H1 (cell line): ENCODE data around the gene XPO1. TPM values are rescaled to one million over a fixed set of nuclear protein-coding genes. Genes with fewer than 3 reads are reported as not detected.

Experiments used
- BACH1 ChIP-seq: IDR thresholded peaks from 2 replicates; pipeline ENCODE4 v1.6.1; 2012; ENCODE audit warnings: low read length, improper control_type of control experiment
- HDAC2 ChIP-seq, 2 experiments: fragments of 300-600 bp in 1 of 2; sonication (generic) in 1 of 2; IDR thresholded peaks; 2 replicates each; pipeline ENCODE4 v1.6.1; 2011 to 2012; ENCODE audit warnings: low read depth in 2 of 2, low read length in 2 of 2, mild to moderate bottlenecking in 2 of 2, moderate library complexity in 2 of 2, borderline replicate concordance in 1 of 2, inconsistent platforms in 1 of 2
- KDM1A ChIP-seq: fragments of 200-600, 300-600 bp; sonication (generic); IDR thresholded peaks from 2 replicates; pipeline ENCODE4 v1.7.1; 2016; ENCODE audit warnings: mild to moderate bottlenecking, low read length, borderline replicate concordance
- NANOG ChIP-seq: IDR thresholded peaks from 2 replicates; pipeline ENCODE4 v1.6.1; 2011; ENCODE audit warnings: low read length, low read depth, mild to moderate bottlenecking, inconsistent platforms; ENCODE audit not compliant: insufficient read depth, poor library complexity, severe bottlenecking
- POLR2AphosphoS5 ChIP-seq: IDR thresholded peaks from 2 replicates; pipeline ENCODE4 v1.6.1; 2011; ENCODE audit warnings: low read depth, low read length
- SP2 ChIP-seq: IDR thresholded peaks from 2 replicates; pipeline ENCODE4 v1.6.1; 2012; ENCODE audit warnings: mild to moderate bottlenecking, low read length, inconsistent platforms
- TBP ChIP-seq: IDR thresholded peaks from 2 replicates; pipeline ENCODE4 v1.6.1; 2011; ENCODE audit warnings: low read depth, low read length, improper control_type of control experiment
- polyA plus RNA-seq, 7 experiments: library from polyadenylated mRNA; depleted of rRNA in 3 of 7; stranded (reverse) in 5 of 7; unstranded in 2 of 7; fragments of >200 nt in 5 of 7; fragments of 200-250 nt in 2 of 7; gene quantifications; 1 replicate in 5 of 7; 2 replicates in 1 of 7; 4 replicates in 1 of 7; pipeline versions ENCODE4 v1.2.1 to v1.2.3, GENCODE V29; 2011 to 2013; ENCODE audit warnings: missing spikeins in 2 of 7, mixed read lengths in 2 of 7
- total RNA-seq: library from RNA; stranded (reverse); fragmentation: NEBNext Ultra II Directional; extraction: Animal tissue kit (Norgen Biotek cat#: 25700); gene quantifications from 2 replicates; pipeline ENCODE4 v1.2.1, GENCODE V29; 2021
- TF ChIP-seq, protein P1 (sequence below): fragments of 300-600 bp; sonication (generic); IDR thresholded peaks from 2 replicates; pipeline ENCODE4 v1.7.1; 2012; ENCODE audit warnings: low read length, moderate library complexity, mild to moderate bottlenecking, inconsistent platforms; ENCODE audit not compliant: insufficient replicate concordance
- TF ChIP-seq, protein P2 (sequence below): IDR thresholded peaks from 2 replicates; pipeline ENCODE4 v1.6.1; 2011; ENCODE audit warnings: low read depth, mild to moderate bottlenecking, low read length; ENCODE audit not compliant: insufficient read depth

Gene XPO1
- total and polyA plus RNA-seq, 2 of the 8 experiments (the other 6 are each of a cell fraction or from before 2014, with no cell fraction given) = 110 to 296 TPM

DNA sequence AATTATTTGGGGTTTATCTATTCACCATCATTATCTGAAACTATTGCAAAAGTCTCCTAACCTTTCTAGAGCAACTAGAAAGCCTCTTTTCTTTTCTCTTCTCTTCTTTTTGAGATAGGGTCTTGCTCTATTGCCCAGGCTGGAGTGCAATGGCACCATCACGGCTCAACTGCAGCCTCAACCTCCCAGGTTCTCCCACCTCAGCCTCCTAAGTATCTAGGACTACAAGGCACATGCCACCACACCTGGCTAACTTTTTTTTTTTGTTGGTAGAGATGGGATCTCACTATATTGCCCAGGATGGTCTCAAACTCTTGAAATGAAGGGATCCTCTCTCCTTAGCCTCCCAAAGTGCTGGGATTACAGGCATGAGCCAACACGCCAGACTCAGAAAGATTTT, 24.5 kb upstream of the XPO1 start (continued):
- TF ChIP-seq, protein P1, sequence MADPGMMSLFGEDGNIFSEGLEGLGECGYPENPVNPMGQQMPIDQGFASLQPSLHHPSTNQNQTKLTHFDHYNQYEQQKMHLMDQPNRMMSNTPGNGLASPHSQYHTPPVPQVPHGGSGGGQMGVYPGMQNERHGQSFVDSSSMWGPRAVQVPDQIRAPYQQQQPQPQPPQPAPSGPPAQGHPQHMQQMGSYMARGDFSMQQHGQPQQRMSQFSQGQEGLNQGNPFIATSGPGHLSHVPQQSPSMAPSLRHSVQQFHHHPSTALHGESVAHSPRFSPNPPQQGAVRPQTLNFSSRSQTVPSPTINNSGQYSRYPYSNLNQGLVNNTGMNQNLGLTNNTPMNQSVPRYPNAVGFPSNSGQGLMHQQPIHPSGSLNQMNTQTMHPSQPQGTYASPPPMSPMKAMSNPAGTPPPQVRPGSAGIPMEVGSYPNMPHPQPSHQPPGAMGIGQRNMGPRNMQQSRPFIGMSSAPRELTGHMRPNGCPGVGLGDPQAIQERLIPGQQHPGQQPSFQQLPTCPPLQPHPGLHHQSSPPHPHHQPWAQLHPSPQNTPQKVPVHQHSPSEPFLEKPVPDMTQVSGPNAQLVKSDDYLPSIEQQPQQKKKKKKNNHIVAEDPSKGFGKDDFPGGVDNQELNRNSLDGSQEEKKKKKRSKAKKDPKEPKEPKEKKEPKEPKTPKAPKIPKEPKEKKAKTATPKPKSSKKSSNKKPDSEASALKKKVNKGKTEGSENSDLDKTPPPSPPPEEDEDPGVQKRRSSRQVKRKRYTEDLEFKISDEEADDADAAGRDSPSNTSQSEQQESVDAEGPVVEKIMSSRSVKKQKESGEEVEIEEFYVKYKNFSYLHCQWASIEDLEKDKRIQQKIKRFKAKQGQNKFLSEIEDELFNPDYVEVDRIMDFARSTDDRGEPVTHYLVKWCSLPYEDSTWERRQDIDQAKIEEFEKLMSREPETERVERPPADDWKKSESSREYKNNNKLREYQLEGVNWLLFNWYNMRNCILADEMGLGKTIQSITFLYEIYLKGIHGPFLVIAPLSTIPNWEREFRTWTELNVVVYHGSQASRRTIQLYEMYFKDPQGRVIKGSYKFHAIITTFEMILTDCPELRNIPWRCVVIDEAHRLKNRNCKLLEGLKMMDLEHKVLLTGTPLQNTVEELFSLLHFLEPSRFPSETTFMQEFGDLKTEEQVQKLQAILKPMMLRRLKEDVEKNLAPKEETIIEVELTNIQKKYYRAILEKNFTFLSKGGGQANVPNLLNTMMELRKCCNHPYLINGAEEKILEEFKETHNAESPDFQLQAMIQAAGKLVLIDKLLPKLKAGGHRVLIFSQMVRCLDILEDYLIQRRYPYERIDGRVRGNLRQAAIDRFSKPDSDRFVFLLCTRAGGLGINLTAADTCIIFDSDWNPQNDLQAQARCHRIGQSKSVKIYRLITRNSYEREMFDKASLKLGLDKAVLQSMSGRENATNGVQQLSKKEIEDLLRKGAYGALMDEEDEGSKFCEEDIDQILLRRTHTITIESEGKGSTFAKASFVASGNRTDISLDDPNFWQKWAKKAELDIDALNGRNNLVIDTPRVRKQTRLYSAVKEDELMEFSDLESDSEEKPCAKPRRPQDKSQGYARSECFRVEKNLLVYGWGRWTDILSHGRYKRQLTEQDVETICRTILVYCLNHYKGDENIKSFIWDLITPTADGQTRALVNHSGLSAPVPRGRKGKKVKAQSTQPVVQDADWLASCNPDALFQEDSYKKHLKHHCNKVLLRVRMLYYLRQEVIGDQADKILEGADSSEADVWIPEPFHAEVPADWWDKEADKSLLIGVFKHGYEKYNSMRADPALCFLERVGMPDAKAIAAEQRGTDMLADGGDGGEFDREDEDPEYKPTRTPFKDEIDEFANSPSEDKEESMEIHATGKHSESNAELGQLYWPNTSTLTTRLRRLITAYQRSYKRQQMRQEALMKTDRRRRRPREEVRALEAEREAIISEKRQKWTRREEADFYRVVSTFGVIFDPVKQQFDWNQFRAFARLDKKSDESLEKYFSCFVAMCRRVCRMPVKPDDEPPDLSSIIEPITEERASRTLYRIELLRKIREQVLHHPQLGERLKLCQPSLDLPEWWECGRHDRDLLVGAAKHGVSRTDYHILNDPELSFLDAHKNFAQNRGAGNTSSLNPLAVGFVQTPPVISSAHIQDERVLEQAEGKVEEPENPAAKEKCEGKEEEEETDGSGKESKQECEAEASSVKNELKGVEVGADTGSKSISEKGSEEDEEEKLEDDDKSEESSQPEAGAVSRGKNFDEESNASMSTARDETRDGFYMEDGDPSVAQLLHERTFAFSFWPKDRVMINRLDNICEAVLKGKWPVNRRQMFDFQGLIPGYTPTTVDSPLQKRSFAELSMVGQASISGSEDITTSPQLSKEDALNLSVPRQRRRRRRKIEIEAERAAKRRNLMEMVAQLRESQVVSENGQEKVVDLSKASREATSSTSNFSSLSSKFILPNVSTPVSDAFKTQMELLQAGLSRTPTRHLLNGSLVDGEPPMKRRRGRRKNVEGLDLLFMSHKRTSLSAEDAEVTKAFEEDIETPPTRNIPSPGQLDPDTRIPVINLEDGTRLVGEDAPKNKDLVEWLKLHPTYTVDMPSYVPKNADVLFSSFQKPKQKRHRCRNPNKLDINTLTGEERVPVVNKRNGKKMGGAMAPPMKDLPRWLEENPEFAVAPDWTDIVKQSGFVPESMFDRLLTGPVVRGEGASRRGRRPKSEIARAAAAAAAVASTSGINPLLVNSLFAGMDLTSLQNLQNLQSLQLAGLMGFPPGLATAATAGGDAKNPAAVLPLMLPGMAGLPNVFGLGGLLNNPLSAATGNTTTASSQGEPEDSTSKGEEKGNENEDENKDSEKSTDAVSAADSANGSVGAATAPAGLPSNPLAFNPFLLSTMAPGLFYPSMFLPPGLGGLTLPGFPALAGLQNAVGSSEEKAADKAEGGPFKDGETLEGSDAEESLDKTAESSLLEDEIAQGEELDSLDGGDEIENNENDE = no peak
- no peak for TF ChIP-seq HDAC2 (IDR thresholded peaks at IDR 0.05; ENCODE audit: borderline replicate concordance in 1 of 2, low read depth in 2 of 2, low read length in 2 of 2)
- TF ChIP-seq POLR2AphosphoS5 = no peak
- TF ChIP-seq KDM1A = no peak
- TF ChIP-seq, protein P2, sequence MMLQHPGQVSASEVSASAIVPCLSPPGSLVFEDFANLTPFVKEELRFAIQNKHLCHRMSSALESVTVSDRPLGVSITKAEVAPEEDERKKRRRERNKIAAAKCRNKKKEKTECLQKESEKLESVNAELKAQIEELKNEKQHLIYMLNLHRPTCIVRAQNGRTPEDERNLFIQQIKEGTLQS = no peak
- TF ChIP-seq NANOG = no peak
- no peak for TF ChIP-seq BACH1
- TF ChIP-seq SP2 = no peak
- TF ChIP-seq TBP = no peak
